T follicular helper cell (primary cell): ENCODE results near the gene TUFM.

ENCODE experiments used
- DNase-seq: peaks from one replicate; pipeline ENCODE4 v3.0.0-alpha.2; 2020; ENCODE audit warnings: low read depth

Gene TUFM

GRCh38 chr16:28802235-28803019, 43.7 kb downstream of the TUFM start:
- peak; percentile 64 for DNase-seq
